Measurements from ENCODE around the gene GATA1.

GATA1 gene

DNA sequence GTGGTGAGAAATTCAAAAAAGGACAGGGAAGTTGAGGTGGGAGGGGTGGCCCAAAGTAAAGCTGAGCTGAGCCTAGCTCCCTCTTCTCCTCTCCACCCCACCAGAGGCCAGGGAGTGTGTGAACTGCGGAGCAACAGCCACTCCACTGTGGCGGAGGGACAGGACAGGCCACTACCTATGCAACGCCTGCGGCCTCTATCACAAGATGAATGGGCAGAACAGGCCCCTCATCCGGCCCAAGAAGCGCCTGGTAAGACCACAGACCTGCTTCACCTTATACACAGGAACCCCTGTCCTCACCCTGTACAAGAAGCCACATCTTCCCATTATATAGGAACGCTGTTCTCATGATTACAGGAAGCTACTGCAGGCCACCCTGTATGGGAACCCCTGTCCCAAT, 5.8 kb downstream of the GATA1 start:
- ChIA-PET POLR2A (no interaction called here), CTCF (no interaction called here)
- no peak for DNase-seq (ENCODE audit: low read depth, low spot score)
- no peak overlapping the region for H3K4me3 ChIP-seq (ENCODE audit: low read depth, low read length)
- TF ChIP-seq CTCF (IDR thresholded peaks at IDR 0.05; ENCODE audit: insufficient read depth, low read length, missing control alignments): no peak

DNA sequence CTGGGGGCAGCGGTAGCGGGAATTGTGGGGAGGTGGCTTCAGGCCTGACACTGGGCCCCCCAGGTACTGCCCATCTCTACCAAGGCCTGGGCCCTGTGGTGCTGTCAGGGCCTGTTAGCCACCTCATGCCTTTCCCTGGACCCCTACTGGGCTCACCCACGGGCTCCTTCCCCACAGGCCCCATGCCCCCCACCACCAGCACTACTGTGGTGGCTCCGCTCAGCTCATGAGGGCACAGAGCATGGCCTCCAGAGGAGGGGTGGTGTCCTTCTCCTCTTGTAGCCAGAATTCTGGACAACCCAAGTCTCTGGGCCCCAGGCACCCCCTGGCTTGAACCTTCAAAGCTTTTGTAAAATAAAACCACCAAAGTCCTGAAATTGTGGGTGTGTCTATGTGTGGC, 7.5 kb downstream of the GATA1 start:
- H3K4me3 ChIP-seq (ENCODE audit: low read depth, low read length): no peak overlapping the region
- no peak for DNase-seq (ENCODE audit: low read depth, low spot score)
- ChIA-PET POLR2A (no interaction called here), CTCF (no interaction called here)
- TF ChIP-seq CTCF (IDR thresholded peaks at IDR 0.05; ENCODE audit: insufficient read depth, low read length, missing control alignments): no peak

DNA sequence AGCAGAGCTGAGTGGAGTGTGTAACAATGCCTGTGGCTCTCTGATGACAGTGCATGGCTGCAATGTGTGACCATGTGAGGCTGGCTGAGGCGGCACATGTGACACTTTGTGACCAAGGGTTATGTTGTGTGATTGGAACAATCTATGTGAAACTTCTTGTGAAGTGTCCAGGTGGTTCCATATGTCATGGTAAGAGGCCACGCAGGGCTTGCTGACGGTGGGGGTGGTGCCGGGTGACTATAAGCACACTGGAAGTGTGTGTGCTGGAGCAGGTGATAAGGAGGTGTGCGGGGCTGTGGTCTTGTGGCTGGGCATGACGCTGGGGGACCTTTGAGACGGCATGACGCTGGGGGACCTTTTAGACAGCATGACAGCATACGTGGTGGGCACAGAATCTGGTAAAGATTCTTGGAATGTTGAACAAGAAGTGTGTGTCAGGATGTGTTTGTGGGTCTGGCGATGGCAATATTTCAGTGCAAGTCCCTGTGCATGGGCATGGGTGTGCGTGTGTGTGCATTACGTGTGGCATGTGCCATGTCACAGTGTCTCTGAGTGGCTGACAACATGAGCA, 8.0 kb downstream of the GATA1 start:
- no peak for TF ChIP-seq CTCF (IDR thresholded peaks at IDR 0.05; ENCODE audit: insufficient read depth, low read length, missing control alignments)
- no peak for DNase-seq (ENCODE audit: low read depth, low spot score)
- no peak overlapping the region for H3K4me3 ChIP-seq (ENCODE audit: low read depth, low read length)
- CTCF ChIA-PET: no interaction called here
- POLR2A ChIA-PET: no interaction called here

GRCh38 chrX:48794911-48795515, 8.6 kb downstream of the GATA1 start:
- no peak overlapping the region for H3K4me3 ChIP-seq (ENCODE audit: low read depth, low read length)
- peak; percentile 10 for DNase-seq (ENCODE audit: low read depth, low spot score)
- no peak for TF ChIP-seq CTCF (IDR thresholded peaks at IDR 0.05; ENCODE audit: insufficient read depth, low read length, missing control alignments)
- POLR2A ChIA-PET: no interaction called here
- CTCF ChIA-PET: no interaction called here

DNA sequence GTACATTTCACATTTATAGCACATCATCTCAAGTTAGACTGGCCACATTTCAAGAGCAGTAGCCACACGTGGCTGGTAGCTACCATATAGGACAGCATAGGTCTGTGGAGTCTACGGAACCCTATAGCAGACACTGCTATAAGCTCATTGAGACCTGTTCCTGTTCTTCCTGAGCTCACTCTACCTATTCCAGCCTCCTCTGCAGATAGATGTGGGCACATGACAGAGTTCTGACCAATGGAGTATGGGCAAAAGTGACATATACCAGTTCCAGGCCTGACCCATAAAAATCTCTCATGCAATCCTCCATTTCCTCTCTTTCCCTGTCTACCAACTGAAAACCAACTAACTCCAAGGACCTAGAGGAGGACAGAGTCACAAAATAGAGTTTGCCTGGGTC, 11.9 kb downstream of the GATA1 start:
- no peak overlapping the region for H3K4me3 ChIP-seq (ENCODE audit: low read depth, low read length)
- TF ChIP-seq CTCF (IDR thresholded peaks at IDR 0.05; ENCODE audit: insufficient read depth, low read length, missing control alignments): no peak
- no peak for DNase-seq (ENCODE audit: low read depth, low spot score)
- CTCF ChIA-PET: no interaction called here
- POLR2A ChIA-PET: no interaction called here

DNA sequence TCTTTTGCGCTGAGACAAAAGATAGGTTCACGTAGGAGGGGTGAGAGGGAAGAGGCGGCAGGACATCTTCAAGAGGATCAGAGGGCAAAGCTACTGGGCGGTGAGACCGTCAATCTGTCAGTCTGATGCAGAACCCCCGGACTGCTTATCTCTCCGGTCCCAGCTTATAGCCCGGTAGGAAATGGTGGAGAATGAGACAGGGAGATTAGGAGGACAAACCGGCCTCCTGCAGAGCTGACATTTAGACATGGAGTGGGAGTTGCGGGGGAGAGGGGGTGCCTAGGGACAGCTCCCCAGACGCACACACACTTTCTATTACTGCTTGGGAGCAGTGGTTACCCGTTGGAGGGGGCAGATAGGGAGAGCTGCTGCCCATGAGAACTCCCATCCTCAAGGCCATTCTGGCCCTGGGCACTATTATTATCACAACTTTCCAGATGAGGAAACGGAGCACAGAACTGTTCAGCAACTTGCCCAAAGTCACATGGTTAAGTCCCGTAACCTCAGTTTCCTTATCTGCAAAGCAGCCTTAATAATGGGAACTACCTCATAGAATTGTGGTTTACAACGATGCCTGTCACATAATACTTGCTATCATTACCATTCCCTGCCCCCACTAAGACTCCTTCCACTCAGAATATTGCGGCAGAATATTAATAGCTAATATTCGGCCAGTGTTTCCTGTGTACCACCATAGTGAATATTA, 14.3 kb downstream of the GATA1 start:
- TF ChIP-seq CTCF (IDR thresholded peaks at IDR 0.05; ENCODE audit: insufficient read depth, low read length, missing control alignments): no peak
- no peak for DNase-seq (ENCODE audit: low read depth, low spot score)
- POLR2A ChIA-PET: no interaction called here
- CTCF ChIA-PET: no interaction called here
- H3K4me3 ChIP-seq (ENCODE audit: low read depth, low read length): peak overlapping the region; percentile 73
